Measurements from ENCODE around the gene FAM110A.
A peak's percentile ranks its signal among the peaks of the same experiment; 100 is the strongest.
"Not testable (repeated sequence)": the region's sequence is repeated elsewhere in the genome, so short reads cannot be mapped to it uniquely, and the experiment has no call there.

FAM110A gene

GRCh38 chr20:845226-845868, 11.8 kb downstream of the FAM110A start:
- no peak for DNase-seq

- no peak for DNase-seq
These were observed 12.7 kb downstream of the FAM110A start for GRCh38 chr20:845941-846893.

- peak; percentile 64 for DNase-seq
These were observed 13.4 kb downstream of the FAM110A start for GRCh38 chr20:846894-847278.

- no peak for DNase-seq
These were observed 14.7 kb downstream of the FAM110A start for GRCh38 chr20:848193-848592.

GRCh38 chr20:848731-849130, 15.2 kb downstream of the FAM110A start:
- DNase-seq, result not testable (repeated sequence)

- DNase-seq, result no peak
These were observed 20.0 kb downstream of the FAM110A start for GRCh38 chr20:853406-853996.

- no peak for DNase-seq
These were observed 21.1 kb downstream of the FAM110A start for GRCh38 chr20:854601-855000.

- DNase-seq, result no peak
These were observed 22.2 kb downstream of the FAM110A start for GRCh38 chr20:855466-856360.

GRCh38 chr20:856361-856775, 22.9 kb downstream of the FAM110A start:
- peak; percentile 64 for DNase-seq

- no peak for DNase-seq
These were observed 24.5 kb downstream of the FAM110A start for GRCh38 chr20:858011-858410.

GRCh38 chr20:859751-860231, 26.3 kb downstream of the FAM110A start:
- DNase-seq, result peak; percentile 50

- no peak for DNase-seq
These were observed 27.4 kb downstream of the FAM110A start for GRCh38 chr20:860891-861290.

GRCh38 chr20:865440-865839, 31.9 kb downstream of the FAM110A start:
- no peak for DNase-seq

- DNase-seq, result no peak
These were observed 34.8 kb downstream of the FAM110A start for GRCh38 chr20:868279-868678.

- no peak for DNase-seq
These were observed 36.1 kb downstream of the FAM110A start for GRCh38 chr20:869606-870005.

- no peak for DNase-seq
These were observed 37.2 kb downstream of the FAM110A start for GRCh38 chr20:870758-871157.

GRCh38 chr20:871436-871835, 37.9 kb downstream of the FAM110A start:
- DNase-seq, result no peak

- no peak for DNase-seq
These were observed 38.4 kb downstream of the FAM110A start for GRCh38 chr20:871948-872347.

- DNase-seq, result no peak
These were observed 39.5 kb downstream of the FAM110A start for GRCh38 chr20:872855-873520.

GRCh38 chr20:873875-874607, 40.5 kb downstream of the FAM110A start:
- DNase-seq, result no peak

GRCh38 chr20:875115-875514, 41.6 kb downstream of the FAM110A start:
- no peak for DNase-seq
